ENCODE data around the gene PRMT9.

Gene PRMT9

GRCh38 chr4:147689067-147689466, 5.1 kb upstream of the PRMT9 start:
- no peak overlapping the region for H3K27ac Mint-ChIP-seq
- TF ChIP-seq, protein P1, sequence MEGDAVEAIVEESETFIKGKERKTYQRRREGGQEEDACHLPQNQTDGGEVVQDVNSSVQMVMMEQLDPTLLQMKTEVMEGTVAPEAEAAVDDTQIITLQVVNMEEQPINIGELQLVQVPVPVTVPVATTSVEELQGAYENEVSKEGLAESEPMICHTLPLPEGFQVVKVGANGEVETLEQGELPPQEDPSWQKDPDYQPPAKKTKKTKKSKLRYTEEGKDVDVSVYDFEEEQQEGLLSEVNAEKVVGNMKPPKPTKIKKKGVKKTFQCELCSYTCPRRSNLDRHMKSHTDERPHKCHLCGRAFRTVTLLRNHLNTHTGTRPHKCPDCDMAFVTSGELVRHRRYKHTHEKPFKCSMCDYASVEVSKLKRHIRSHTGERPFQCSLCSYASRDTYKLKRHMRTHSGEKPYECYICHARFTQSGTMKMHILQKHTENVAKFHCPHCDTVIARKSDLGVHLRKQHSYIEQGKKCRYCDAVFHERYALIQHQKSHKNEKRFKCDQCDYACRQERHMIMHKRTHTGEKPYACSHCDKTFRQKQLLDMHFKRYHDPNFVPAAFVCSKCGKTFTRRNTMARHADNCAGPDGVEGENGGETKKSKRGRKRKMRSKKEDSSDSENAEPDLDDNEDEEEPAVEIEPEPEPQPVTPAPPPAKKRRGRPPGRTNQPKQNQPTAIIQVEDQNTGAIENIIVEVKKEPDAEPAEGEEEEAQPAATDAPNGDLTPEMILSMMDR (IDR thresholded peaks at IDR 0.05), result no peak
- H3K4me3 Mint-ChIP-seq, result no peak overlapping the region
- H3K27me3 Mint-ChIP-seq (ENCODE audit: low read depth, poor library complexity), result peaks cover 20% of the 10 kb centered on the region
- H3K36me3 Mint-ChIP-seq (ENCODE audit: low read depth), result no peaks in the 10 kb centered on the region
- DNase-seq, result no peak
- H3K9me3 Mint-ChIP-seq, result peaks cover 9% of the 10 kb centered on the region
- peaks cover 7% of the 10 kb centered on the region for H3K4me1 Mint-ChIP-seq

DNA sequence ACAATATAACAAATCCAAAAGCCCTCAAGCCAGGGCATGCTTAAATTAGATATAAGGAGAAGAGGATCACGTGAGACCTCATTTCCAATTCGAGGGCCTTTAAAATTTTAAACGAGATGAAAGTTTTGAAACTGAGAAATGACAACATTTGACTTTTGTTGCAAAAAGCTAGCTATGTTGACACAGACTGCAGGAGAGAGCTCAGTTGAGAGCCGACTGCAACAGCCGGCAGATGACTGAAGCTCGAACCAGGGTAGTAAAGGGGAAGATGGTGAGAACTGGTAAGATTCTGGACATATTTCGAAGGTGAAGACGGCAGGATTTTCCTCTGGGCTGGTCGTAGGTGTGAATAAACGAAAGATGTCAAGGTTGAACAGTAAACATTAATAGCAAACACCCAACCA, 773 bp downstream of the PRMT9 start:
- peak overlapping the region; percentile 92 for H3K4me3 Mint-ChIP-seq
- DNase-seq, result peak; percentile 11
- peaks cover 9% of the 10 kb centered on the region for H3K9me3 Mint-ChIP-seq
- H3K36me3 Mint-ChIP-seq (ENCODE audit: low read depth), result peaks cover 13% of the 10 kb centered on the region
- TF ChIP-seq, protein P1 (IDR thresholded peaks at IDR 0.05), result no peak
- H3K4me1 Mint-ChIP-seq, result peaks cover 29% of the 10 kb centered on the region
- peaks cover 9% of the 10 kb centered on the region for H3K27me3 Mint-ChIP-seq (ENCODE audit: low read depth, poor library complexity)
- H3K27ac Mint-ChIP-seq, result peak overlapping the region; percentile 94

DNA sequence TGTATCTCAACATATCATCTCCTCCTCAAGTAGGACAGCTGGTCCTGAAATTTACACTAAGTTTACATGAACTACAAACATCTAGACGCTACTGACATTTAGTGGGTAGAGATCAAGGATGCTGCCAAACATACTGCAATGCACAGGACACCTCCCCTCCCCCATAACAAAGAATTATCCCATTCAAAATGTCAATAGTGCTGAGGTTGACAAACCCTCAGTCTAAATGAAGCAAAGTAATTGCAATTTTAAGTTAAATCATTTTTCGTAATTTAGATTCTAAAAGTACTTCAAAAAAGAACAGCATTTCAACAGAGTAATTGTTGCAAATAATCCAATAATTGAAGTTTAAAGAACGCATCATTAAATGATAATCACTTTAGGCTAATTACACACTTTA, 1.2 kb downstream of the PRMT9 start:
- H3K27me3 Mint-ChIP-seq (ENCODE audit: low read depth, poor library complexity), result peaks cover 9% of the 10 kb centered on the region
- H3K27ac Mint-ChIP-seq, result no peak overlapping the region
- H3K4me3 Mint-ChIP-seq, result peak overlapping the region; percentile 92

DNA sequence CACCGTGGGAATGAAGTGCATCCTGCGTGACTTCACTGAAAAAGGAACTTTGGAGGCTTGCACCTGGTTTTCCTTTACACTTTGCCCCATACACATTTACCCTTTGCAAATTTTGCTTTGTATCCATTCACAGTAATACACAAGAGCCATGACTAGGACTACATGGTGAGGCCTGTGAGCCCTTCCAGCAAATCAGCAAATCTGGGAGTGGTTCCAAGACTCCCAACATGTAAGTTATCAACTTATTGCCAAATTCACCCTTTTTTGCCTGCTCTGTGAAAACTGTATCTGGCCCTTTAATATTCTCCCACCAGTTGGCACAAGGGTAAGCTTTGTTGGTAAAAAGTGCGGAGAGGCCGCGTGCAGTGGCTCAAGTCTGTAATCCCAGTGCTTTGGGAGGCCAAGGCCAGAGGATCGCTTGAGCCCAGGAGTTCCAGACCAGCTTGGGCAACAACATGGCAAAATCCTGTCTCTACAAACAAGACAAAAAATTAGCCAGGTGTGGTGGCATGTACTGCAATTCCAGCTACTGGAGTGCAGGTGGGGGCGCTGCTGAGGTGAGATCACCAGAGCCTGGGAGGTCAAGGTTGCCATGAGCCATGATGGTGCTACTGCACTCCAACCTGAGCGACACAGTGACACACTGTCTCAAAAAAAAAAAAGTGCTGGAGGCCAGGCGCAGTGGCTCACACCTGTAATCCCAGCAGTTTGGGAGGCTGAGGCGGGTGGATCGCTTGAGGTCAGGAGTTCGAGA, 5.0 kb downstream of the PRMT9 start:
- peaks cover 22% of the 10 kb centered on the region for H3K4me1 Mint-ChIP-seq
- TF ChIP-seq, protein P1 (IDR thresholded peaks at IDR 0.05), result no peak
- DNase-seq, result no peak
- H3K4me3 Mint-ChIP-seq, result no peak overlapping the region
- H3K36me3 Mint-ChIP-seq (ENCODE audit: low read depth), result peaks cover 19% of the 10 kb centered on the region
- no peak overlapping the region for H3K27ac Mint-ChIP-seq
- H3K27me3 Mint-ChIP-seq (ENCODE audit: low read depth, poor library complexity), result no peaks in the 10 kb centered on the region
- no peaks in the 10 kb centered on the region for H3K9me3 Mint-ChIP-seq

More for the DNA sequence above, 1.2 kb downstream of the PRMT9 start:
- DNase-seq, result no peak
- TF ChIP-seq, protein P1 (IDR thresholded peaks at IDR 0.05), result no peak
- Mint-ChIP-seq H3K4me1 (peaks cover 29% of the 10 kb centered on the region), H3K9me3 (peaks cover 9% of the 10 kb centered on the region), H3K36me3 (ENCODE audit: low read depth) (peaks cover 18% of the 10 kb centered on the region)

- no peak overlapping the region for H3K4me3 Mint-ChIP-seq
- H3K9me3 Mint-ChIP-seq, result no peaks in the 10 kb centered on the region
- H3K27me3 Mint-ChIP-seq (ENCODE audit: low read depth, poor library complexity), result no peaks in the 10 kb centered on the region
- H3K4me1 Mint-ChIP-seq, result peaks cover 18% of the 10 kb centered on the region
- no peak overlapping the region for H3K27ac Mint-ChIP-seq
- TF ChIP-seq, protein P1 (IDR thresholded peaks at IDR 0.05), result no peak
- DNase-seq, result no peak
- peaks cover 22% of the 10 kb centered on the region for H3K36me3 Mint-ChIP-seq (ENCODE audit: low read depth)
Measured at GRCh38 chr4:147678106-147678505, 5.9 kb downstream of the PRMT9 start.

GRCh38 chr4:147674496-147674895, 9.5 kb downstream of the PRMT9 start:
- H3K9me3 Mint-ChIP-seq, result no peaks in the 10 kb centered on the region
- no peak overlapping the region for H3K27ac Mint-ChIP-seq
- peaks cover 39% of the 10 kb centered on the region for H3K36me3 Mint-ChIP-seq (ENCODE audit: low read depth)
- no peak overlapping the region for H3K4me3 Mint-ChIP-seq
- H3K4me1 Mint-ChIP-seq, result no peaks in the 10 kb centered on the region
- DNase-seq, result no peak
- TF ChIP-seq, protein P1 (IDR thresholded peaks at IDR 0.05), result no peak
- peaks cover 3% of the 10 kb centered on the region for H3K27me3 Mint-ChIP-seq (ENCODE audit: low read depth, poor library complexity)
